Thymus (tissue), 11 donors: ENCODE results near the gene LTB4R. TPM values are rescaled to one million over a fixed set of nuclear protein-coding genes. Genes with fewer than 3 reads are reported as not detected.

Source experiments
- DNase-seq, 9 donors: peaks; one replicate each; pipeline ENCODE4 v3.0.0-alpha.2; 2013; ENCODE audit warnings: low spot score in 9 of 9, low read depth in 6 of 9, missing footprints in 1 of 9
- H3K27ac ChIP-seq, 2 donors: one replicate each; pipeline ENCODE4 v1.5.1; 2013; ENCODE audit warnings: control low read depth in 1 of 2, low read depth in 1 of 2, low read length in 1 of 2, mild to moderate bottlenecking in 1 of 2, moderate library complexity in 1 of 2
- H3K27me3 ChIP-seq, 2 donors: one replicate each; pipeline ENCODE4 v1.5.1; 2013; ENCODE audit warnings: low read length in 1 of 2; ENCODE audit not compliant: control insufficient read depth in 2 of 2, insufficient read depth in 1 of 2
- H3K36me3 ChIP-seq, 2 donors: one replicate each; pipeline ENCODE4 v1.5.1; 2013; ENCODE audit warnings: low read length in 1 of 2, mild to moderate bottlenecking in 1 of 2, moderate library complexity in 1 of 2; ENCODE audit not compliant: control insufficient read depth in 2 of 2, insufficient read depth in 2 of 2
- H3K4me1 ChIP-seq, 2 donors: one replicate each; pipeline ENCODE4 v1.5.1; 2013; ENCODE audit warnings: low read length in 2 of 2; ENCODE audit not compliant: control insufficient read depth in 2 of 2, insufficient read depth in 2 of 2
- H3K4me3 ChIP-seq, 2 donors: one replicate each; pipeline ENCODE4 v1.5.1; 2013; ENCODE audit warnings: low read length in 2 of 2, control low read depth in 1 of 2, mild to moderate bottlenecking in 1 of 2
- H3K9me3 ChIP-seq, 2 donors: one replicate each; pipeline ENCODE4 v1.5.1; 2013; ENCODE audit warnings: low read length in 1 of 2, mild to moderate bottlenecking in 1 of 2; ENCODE audit not compliant: control insufficient read depth in 2 of 2, insufficient read depth in 1 of 2
- WGBS: extraction: QIAGEN DNeasy Blood & Tissue Kit; methylation state at CpG from one replicate; pipeline ENCODE4 v1.1.7; 2013; 5-methylcytosine and 5-hydroxymethylcytosine counted together
- polyA plus RNA-seq: library from polyadenylated mRNA; stranded (reverse); fragments of 200-250 nt; gene quantifications from one replicate; pipeline ENCODE4 v1.2.3, GENCODE V29; 2013
- total RNA-seq: library from RNA; stranded (reverse); fragments of 120-200 nt; gene quantifications from one replicate; pipeline ENCODE4 v1.2.4, GENCODE V29; 2013
- donor health status: healthy.

LTB4R gene
- total and polyA plus RNA-seq, 2 donors, result 4.4 to 73.3 TPM

GRCh38 chr14:24332268-24332993, 21.1 kb downstream of the LTB4R start:
- DNase-seq, result peak; percentile 60 to 92 (median 78)
- no peak overlapping the region for H3K27ac ChIP-seq
- peak overlapping the region in 1 of 2 donors; percentile 31 for H3K4me3 ChIP-seq
- peaks cover 61 to 81% of the 10 kb centered on the region in 2 donors for H3K27me3 ChIP-seq
- peaks cover 0 to 8% of the 10 kb centered on the region in 2 donors for H3K9me3 ChIP-seq
- H3K4me1 ChIP-seq, result peaks cover 11 to 42% of the 10 kb centered on the region in 2 donors
- H3K36me3 ChIP-seq, result peaks cover 0 to 12% of the 10 kb centered on the region in 2 donors
- 10% methylated on average over 56 of the region's 56 CpGs for WGBS

GRCh38 chr14:24334431-24335291, 23.4 kb downstream of the LTB4R start, which contains the start of gene ADCY4:
ADCY4 (minus strand) TSS chr14:24335071; CDS start chr14:24334652, 419 bp downstream.
- peaks cover 0 to 8% of the 10 kb centered on the region in 2 donors for H3K9me3 ChIP-seq
- peak in 1 of 9 donors; percentile 35 for DNase-seq
- peak within 1 kb of the TSS in 1 of 2 donors; percentile 31 for H3K27ac ChIP-seq
- WGBS, result 7% methylated on average over 65 of the region's 65 CpGs
- peaks cover 0 to 13% of the 10 kb centered on the region in 2 donors for H3K36me3 ChIP-seq
- peaks cover 61 to 99% of the 10 kb centered on the region in 2 donors for H3K27me3 ChIP-seq
- H3K4me3 ChIP-seq, result peak within 1 kb of the TSS in 1 of 2 donors; percentile 23
- peaks cover 15 to 43% of the 10 kb centered on the region in 2 donors for H3K4me1 ChIP-seq

GRCh38 chr14:24335461-24336171, 24.3 kb downstream of the LTB4R start:
- no peak for DNase-seq
- WGBS, result 82% methylated on average over 12 of the region's 12 CpGs
- Histone ChIP-seq H3K36me3 (peaks cover 0 to 13% of the 10 kb centered on the region in 2 donors), H3K4me1 (peaks cover 15 to 50% of the 10 kb centered on the region in 2 donors), H3K27me3 (peaks cover 57 to 96% of the 10 kb centered on the region in 2 donors), H3K27ac (no peak overlapping the region), H3K9me3 (peaks cover 0 to 8% of the 10 kb centered on the region in 2 donors), H3K4me3 (no peak overlapping the region)

GRCh38 chr14:24337144-24337823, 26.0 kb downstream of the LTB4R start:
- Histone ChIP-seq H3K4me1 (peaks cover 11 to 43% of the 10 kb centered on the region in 2 donors), H3K27me3 (peaks cover 46 to 87% of the 10 kb centered on the region in 2 donors), H3K4me3 (no peak overlapping the region), H3K9me3 (peaks cover 0 to 8% of the 10 kb centered on the region in 2 donors), H3K36me3 (peaks cover 0 to 13% of the 10 kb centered on the region in 2 donors), H3K27ac (no peak overlapping the region)
- WGBS, result 97% methylated on average over 7 of the region's 7 CpGs
- no peak for DNase-seq

GRCh38 chr14:24337824-24338175, 26.5 kb downstream of the LTB4R start:
- Histone ChIP-seq H3K4me1 (peaks cover 11 to 37% of the 10 kb centered on the region in 2 donors), H3K27ac (no peak overlapping the region), H3K36me3 (peaks cover 0 to 13% of the 10 kb centered on the region in 2 donors), H3K27me3 (peaks cover 41 to 84% of the 10 kb centered on the region in 2 donors), H3K4me3 (no peak overlapping the region), H3K9me3 (peaks cover 0 to 8% of the 10 kb centered on the region in 2 donors)
- 97% methylated on average over 8 of the region's 8 CpGs for WGBS
- no peak for DNase-seq

GRCh38 chr14:24338843-24339242, 27.5 kb downstream of the LTB4R start:
- Histone ChIP-seq H3K9me3 (peaks cover 0 to 8% of the 10 kb centered on the region in 2 donors), H3K36me3 (peaks cover 0 to 13% of the 10 kb centered on the region in 2 donors), H3K4me1 (peaks cover 9 to 29% of the 10 kb centered on the region in 2 donors), H3K27ac (no peak overlapping the region), H3K27me3 (peaks cover 32 to 75% of the 10 kb centered on the region in 2 donors), H3K4me3 (peak overlapping the region; percentile 62 to 76)
- 91% methylated on average over 14 of the region's 14 CpGs for WGBS
- no peak for DNase-seq

GRCh38 chr14:24339284-24340151, 28.2 kb downstream of the LTB4R start, which contains the start of gene RIPK3:
RIPK3 (minus strand) TSS chr14:24339991; CDS start chr14:24339826, 165 bp downstream.
- peaks cover 6 to 22% of the 10 kb centered on the region in 2 donors for H3K4me1 ChIP-seq

More at GRCh38 chr14:24339284-24340151, 28.2 kb downstream of the LTB4R start, which contains the start of gene RIPK3:
- peaks cover 0 to 13% of the 10 kb centered on the region in 2 donors for H3K36me3 ChIP-seq
- peak within 1 kb of the TSS in 1 of 2 donors; percentile 22 for H3K27ac ChIP-seq
- 6% methylated on average over 51 of the region's 51 CpGs for WGBS
- peaks cover 25 to 72% of the 10 kb centered on the region in 2 donors for H3K27me3 ChIP-seq
- H3K9me3 ChIP-seq, result peaks cover 0 to 5% of the 10 kb centered on the region in 2 donors
- H3K4me3 ChIP-seq, result peak within 1 kb of the TSS; percentile 62 to 76
- peak; percentile 42 to 87 (median 59) for DNase-seq
